Tibial artery (tissue), 4 donors: Measurements from ENCODE around the gene CELA2B.
"Not testable (repeated sequence)": the region's sequence is repeated elsewhere in the genome, so short reads cannot be mapped to it uniquely, and the experiment has no call there.

Experiments
- DNase-seq, 2 donors: peaks; one replicate each; pipeline ENCODE4 v3.0.0-alpha.2; 2019
- H3K27ac ChIP-seq, 2 donors: fragments of 200-600 bp; sonication (generic) in 1 of 2; 1 replicate in 1 of 2; 2 replicates in 1 of 2; pipeline ENCODE4 v1.5.1; 2018 to 2019; ENCODE audit warnings: mild to moderate bottlenecking in 1 of 2
- H3K27me3 ChIP-seq, 2 donors: fragments of 200-600 bp; sonication (generic) in 1 of 2; one replicate each; pipeline versions ENCODE4 v1.5.1 to v1.6.0; 2016 to 2019
- H3K36me3 ChIP-seq, 3 donors: fragments of 200-600 bp; sonication (generic) in 2 of 3; one replicate each; pipeline ENCODE4 v1.5.1; 2016 to 2019; ENCODE audit warnings: mild to moderate bottlenecking in 2 of 3
- H3K4me1 ChIP-seq, 4 donors: fragments of 200-600 bp; sonication (generic) in 2 of 4; 1 replicate in 3 of 4; 2 replicates in 1 of 4; pipeline ENCODE4 v1.5.1; 2016 to 2019
- H3K4me3 ChIP-seq, 2 donors: fragments of 200-600 bp; sonication (generic) in 1 of 2; 1 replicate in 1 of 2; 2 replicates in 1 of 2; pipeline ENCODE4 v1.5.1; 2018 to 2019; ENCODE audit warnings: mild to moderate bottlenecking in 2 of 2
- H3K9me3 ChIP-seq, 3 donors: fragments of 200-600 bp; sonication (generic) in 1 of 3; one replicate each; pipeline ENCODE4 v1.5.1; 2016 to 2019
- intact Hi-C: fragments of 100-400 bp; cut with DNase I; formaldehyde crosslinking; loops from one replicate; pipeline ENCODE4 v1.15.0; 2023; ENCODE audit warnings: low total_unique reads
- TF ChIP-seq, protein P1 (sequence below), 2 experiments: fragments of 200-600 bp in 1 of 2; fragments of 450-650 bp in 1 of 2; IDR thresholded peaks; one replicate each; pipeline ENCODE4 v1.5.1; 2017 to 2019; ENCODE audit warnings: antibody characterized with exemption in 2 of 2, mild to moderate bottlenecking in 1 of 2, moderate library complexity in 1 of 2

The CELA2B gene

DNA sequence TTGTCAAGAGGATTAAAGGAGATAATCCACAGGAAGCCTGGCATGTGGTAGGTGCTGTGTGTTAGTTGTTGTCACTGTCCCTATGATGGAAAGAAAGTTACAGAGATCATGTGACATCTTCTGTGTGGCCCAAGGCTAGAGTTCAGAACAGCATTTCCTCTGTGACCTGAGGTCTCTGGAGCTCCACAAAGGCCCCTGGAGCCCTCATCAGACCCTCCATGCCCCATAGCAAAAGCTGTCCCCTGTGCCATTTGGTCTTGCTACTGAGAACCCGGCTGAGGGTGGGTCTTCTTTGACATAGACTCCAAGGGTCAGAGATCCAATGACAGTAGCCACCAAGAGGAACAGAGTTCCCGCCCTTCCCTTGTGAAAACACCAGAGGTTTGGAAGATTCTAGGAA is 8.1 kb downstream of the CELA2B start:
- intact Hi-C loops, result no loop called here
- TF ChIP-seq, protein P1, sequence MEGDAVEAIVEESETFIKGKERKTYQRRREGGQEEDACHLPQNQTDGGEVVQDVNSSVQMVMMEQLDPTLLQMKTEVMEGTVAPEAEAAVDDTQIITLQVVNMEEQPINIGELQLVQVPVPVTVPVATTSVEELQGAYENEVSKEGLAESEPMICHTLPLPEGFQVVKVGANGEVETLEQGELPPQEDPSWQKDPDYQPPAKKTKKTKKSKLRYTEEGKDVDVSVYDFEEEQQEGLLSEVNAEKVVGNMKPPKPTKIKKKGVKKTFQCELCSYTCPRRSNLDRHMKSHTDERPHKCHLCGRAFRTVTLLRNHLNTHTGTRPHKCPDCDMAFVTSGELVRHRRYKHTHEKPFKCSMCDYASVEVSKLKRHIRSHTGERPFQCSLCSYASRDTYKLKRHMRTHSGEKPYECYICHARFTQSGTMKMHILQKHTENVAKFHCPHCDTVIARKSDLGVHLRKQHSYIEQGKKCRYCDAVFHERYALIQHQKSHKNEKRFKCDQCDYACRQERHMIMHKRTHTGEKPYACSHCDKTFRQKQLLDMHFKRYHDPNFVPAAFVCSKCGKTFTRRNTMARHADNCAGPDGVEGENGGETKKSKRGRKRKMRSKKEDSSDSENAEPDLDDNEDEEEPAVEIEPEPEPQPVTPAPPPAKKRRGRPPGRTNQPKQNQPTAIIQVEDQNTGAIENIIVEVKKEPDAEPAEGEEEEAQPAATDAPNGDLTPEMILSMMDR (IDR thresholded peaks at IDR 0.05), result no peak
- H3K4me3 ChIP-seq, result no peak overlapping the region
- no peaks in the 10 kb centered on the region for H3K9me3 ChIP-seq
- no peak overlapping the region for H3K27ac ChIP-seq
- no peaks in the 10 kb centered on the region for H3K27me3 ChIP-seq
- no peak for DNase-seq
- peaks cover 7 to 49% (median 9%) of the 10 kb centered on the region in 3 donors for H3K36me3 ChIP-seq
- no peaks in the 10 kb centered on the region for H3K4me1 ChIP-seq

DNA sequence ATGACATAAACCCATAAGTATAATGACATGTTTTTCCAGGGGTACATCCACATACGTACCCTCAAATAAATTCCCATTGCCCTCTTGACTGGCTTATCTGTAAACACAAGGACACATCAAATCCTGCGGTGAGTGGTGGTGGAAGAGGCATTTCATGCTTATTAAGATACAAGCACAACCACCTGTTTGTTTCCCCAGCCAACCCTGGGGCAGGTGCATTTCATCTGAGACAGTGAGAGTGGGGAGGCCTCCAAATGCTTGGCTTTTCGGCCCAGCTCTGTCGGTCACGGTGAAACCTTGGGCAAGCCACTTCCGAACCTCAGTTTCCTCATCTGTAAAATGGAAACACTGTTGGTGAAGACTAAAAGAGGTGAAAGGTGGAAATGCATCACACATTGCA is 8.5 kb downstream of the CELA2B start:
- intact Hi-C loops, H3K4me1 ChIP-seq, DNase-seq, H3K27ac ChIP-seq, H3K4me3 ChIP-seq, H3K9me3 ChIP-seq, H3K27me3 ChIP-seq: not testable (repeated sequence)
- H3K36me3 ChIP-seq, result peaks cover 7 to 49% (median 9%) of the 10 kb centered on the region in 3 donors

DNA sequence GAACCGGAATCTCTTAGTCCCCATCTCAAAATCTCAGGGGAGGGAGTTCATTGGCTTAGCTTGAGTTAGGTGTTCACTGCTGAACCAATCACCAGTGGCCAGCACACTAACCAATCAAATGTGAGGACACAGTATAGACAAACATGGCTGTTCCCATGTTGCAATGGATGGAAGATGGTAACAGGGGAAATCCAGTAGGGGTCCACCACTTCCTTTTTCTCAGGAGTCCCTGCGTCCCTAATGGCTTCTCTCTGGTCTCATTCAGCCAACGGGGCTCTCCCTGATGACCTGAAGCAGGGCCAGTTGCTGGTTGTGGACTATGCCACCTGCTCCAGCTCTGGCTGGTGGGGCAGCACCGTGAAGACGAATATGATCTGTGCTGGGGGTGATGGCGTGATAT is 9.7 kb downstream of the CELA2B start:
- intact Hi-C loops, result no loop called here
- TF ChIP-seq, protein P1 (IDR thresholded peaks at IDR 0.05), result no peak
- Histone ChIP-seq H3K9me3 (no peaks in the 10 kb centered on the region), H3K36me3 (peaks cover 7 to 60% (median 19%) of the 10 kb centered on the region in 3 donors), H3K4me1 (no peaks in the 10 kb centered on the region), H3K27ac (no peak overlapping the region), H3K4me3 (no peak overlapping the region), H3K27me3 (no peaks in the 10 kb centered on the region)
- no peak for DNase-seq

GRCh38 chr1:15486844-15487610 is 11.1 kb downstream of the CELA2B start:
- H3K4me3 ChIP-seq, H3K9me3 ChIP-seq, H3K27me3 ChIP-seq, H3K27ac ChIP-seq, DNase-seq, H3K4me1 ChIP-seq, intact Hi-C loops: not testable (repeated sequence)
- peaks cover 7 to 71% (median 26%) of the 10 kb centered on the region in 3 donors for H3K36me3 ChIP-seq

GRCh38 chr1:15488371-15488770 is 12.5 kb downstream of the CELA2B start:
- Histone ChIP-seq H3K36me3 (peaks cover 18 to 80% (median 38%) of the 10 kb centered on the region in 3 donors), H3K4me1 (no peaks in the 10 kb centered on the region), H3K9me3 (no peaks in the 10 kb centered on the region), H3K27ac (no peak overlapping the region), H3K4me3 (no peak overlapping the region), H3K27me3 (no peaks in the 10 kb centered on the region)
- DNase-seq, result no peak
- intact Hi-C loops, result no loop called here
- TF ChIP-seq, protein P1 (IDR thresholded peaks at IDR 0.05), result no peak

GRCh38 chr1:15489052-15489736 is 13.3 kb downstream of the CELA2B start:
- intact Hi-C loops, result no loop called here
- TF ChIP-seq, protein P1 (IDR thresholded peaks at IDR 0.05), result no peak
- H3K4me3 ChIP-seq, result no peak overlapping the region
- H3K27ac ChIP-seq, result no peak overlapping the region
- no peak for DNase-seq
- no peaks in the 10 kb centered on the region for H3K27me3 ChIP-seq
- H3K4me1 ChIP-seq, result no peaks in the 10 kb centered on the region
- no peaks in the 10 kb centered on the region for H3K9me3 ChIP-seq
- peaks cover 26 to 81% (median 46%) of the 10 kb centered on the region in 3 donors for H3K36me3 ChIP-seq

DNA sequence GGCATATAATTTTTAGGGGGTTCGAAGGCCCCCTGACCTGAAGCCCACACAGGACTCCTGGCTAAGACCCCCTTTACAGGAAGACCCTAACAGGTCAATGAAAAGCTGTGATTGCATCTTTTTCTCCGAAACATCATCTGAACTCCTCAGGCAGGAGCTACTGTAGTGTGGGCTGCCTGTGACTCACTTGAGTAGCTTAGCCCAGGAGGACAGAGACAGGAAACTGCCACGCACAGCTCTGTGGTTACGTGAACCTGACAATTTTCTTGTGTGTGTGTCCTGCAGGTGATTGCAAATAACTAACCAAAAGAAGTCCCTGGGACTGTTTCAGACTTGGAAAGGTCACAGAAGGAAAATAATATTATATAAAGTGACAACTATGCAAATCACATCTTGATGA is 15.1 kb downstream of the CELA2B start:
- H3K4me3 ChIP-seq, H3K27me3 ChIP-seq, H3K27ac ChIP-seq, H3K9me3 ChIP-seq, intact Hi-C loops, H3K4me1 ChIP-seq, DNase-seq: not testable (repeated sequence)
- peaks cover 34 to 80% (median 58%) of the 10 kb centered on the region in 3 donors for H3K36me3 ChIP-seq
